ENCODE results near the gene SINHCAF.

Gene SINHCAF

GRCh38 chr12:31322801-31323207 is 3.1 kb downstream of the SINHCAF start:
- TF ChIP-seq GATA2 (IDR thresholded peaks at IDR 0.05; ENCODE audit: low read depth, low read length), result no peak
- no peak for TF ChIP-seq GATA3 (IDR thresholded peaks at IDR 0.05; ENCODE audit: low read depth, low read length)

GRCh38 chr12:31321897-31322228 is 4.1 kb downstream of the SINHCAF start:
- TF ChIP-seq GATA3 (IDR thresholded peaks at IDR 0.05; ENCODE audit: low read depth, low read length) (no peak), GATA2 (IDR thresholded peaks at IDR 0.05; ENCODE audit: low read depth, low read length) (no peak)

- TF ChIP-seq GATA2 (IDR thresholded peaks at IDR 0.05; ENCODE audit: low read depth, low read length) (no peak), GATA3 (IDR thresholded peaks at IDR 0.05; ENCODE audit: low read depth, low read length) (no peak)
Observed at GRCh38 chr12:31321186-31321896, 4.6 kb downstream of the SINHCAF start.

GRCh38 chr12:31318657-31319269 is 7.2 kb downstream of the SINHCAF start:
- TF ChIP-seq GATA2 (IDR thresholded peaks at IDR 0.05; ENCODE audit: low read depth, low read length) (no peak), GATA3 (IDR thresholded peaks at IDR 0.05; ENCODE audit: low read depth, low read length) (no peak)

- no peak for TF ChIP-seq GATA3 (IDR thresholded peaks at IDR 0.05; ENCODE audit: low read depth, low read length)
- TF ChIP-seq GATA2 (IDR thresholded peaks at IDR 0.05; ENCODE audit: low read depth, low read length), result no peak
Observed at GRCh38 chr12:31317471-31318395, 8.2 kb downstream of the SINHCAF start.

- TF ChIP-seq GATA2 (IDR thresholded peaks at IDR 0.05; ENCODE audit: low read depth, low read length) (no peak), GATA3 (IDR thresholded peaks at IDR 0.05; ENCODE audit: low read depth, low read length) (no peak)
Observed at GRCh38 chr12:31316891-31317290, 9.1 kb downstream of the SINHCAF start.

GRCh38 chr12:31315784-31316465 is 10.0 kb downstream of the SINHCAF start:
- TF ChIP-seq GATA3 (IDR thresholded peaks at IDR 0.05; ENCODE audit: low read depth, low read length), result no peak
- no peak for TF ChIP-seq GATA2 (IDR thresholded peaks at IDR 0.05; ENCODE audit: low read depth, low read length)

GRCh38 chr12:31315044-31315715 is 10.8 kb downstream of the SINHCAF start:
- TF ChIP-seq GATA3 (IDR thresholded peaks at IDR 0.05; ENCODE audit: low read depth, low read length), result no peak
- no peak for TF ChIP-seq GATA2 (IDR thresholded peaks at IDR 0.05; ENCODE audit: low read depth, low read length)

GRCh38 chr12:31312431-31312830 is 13.5 kb downstream of the SINHCAF start:
- TF ChIP-seq GATA3 (IDR thresholded peaks at IDR 0.05; ENCODE audit: low read depth, low read length) (no peak), GATA2 (IDR thresholded peaks at IDR 0.05; ENCODE audit: low read depth, low read length) (no peak)

GRCh38 chr12:31311634-31312258 is 14.2 kb downstream of the SINHCAF start:
- TF ChIP-seq GATA3 (IDR thresholded peaks at IDR 0.05; ENCODE audit: low read depth, low read length) (no peak), GATA2 (IDR thresholded peaks at IDR 0.05; ENCODE audit: low read depth, low read length) (no peak)

- TF ChIP-seq GATA3 (IDR thresholded peaks at IDR 0.05; ENCODE audit: low read depth, low read length) (no peak), GATA2 (IDR thresholded peaks at IDR 0.05; ENCODE audit: low read depth, low read length) (no peak)
Observed at GRCh38 chr12:31310488-31310887, 15.5 kb downstream of the SINHCAF start.

GRCh38 chr12:31309279-31309678 is 16.7 kb downstream of the SINHCAF start:
- TF ChIP-seq GATA2 (IDR thresholded peaks at IDR 0.05; ENCODE audit: low read depth, low read length), result no peak
- no peak for TF ChIP-seq GATA3 (IDR thresholded peaks at IDR 0.05; ENCODE audit: low read depth, low read length)

GRCh38 chr12:31308116-31308515 is 17.8 kb downstream of the SINHCAF start:
- no peak for TF ChIP-seq GATA2 (IDR thresholded peaks at IDR 0.05; ENCODE audit: low read depth, low read length)
- no peak for TF ChIP-seq GATA3 (IDR thresholded peaks at IDR 0.05; ENCODE audit: low read depth, low read length)

Data from SH-SY5Y (cell line).